ENCODE data around the gene CARNS1.

Gene CARNS1

DNA sequence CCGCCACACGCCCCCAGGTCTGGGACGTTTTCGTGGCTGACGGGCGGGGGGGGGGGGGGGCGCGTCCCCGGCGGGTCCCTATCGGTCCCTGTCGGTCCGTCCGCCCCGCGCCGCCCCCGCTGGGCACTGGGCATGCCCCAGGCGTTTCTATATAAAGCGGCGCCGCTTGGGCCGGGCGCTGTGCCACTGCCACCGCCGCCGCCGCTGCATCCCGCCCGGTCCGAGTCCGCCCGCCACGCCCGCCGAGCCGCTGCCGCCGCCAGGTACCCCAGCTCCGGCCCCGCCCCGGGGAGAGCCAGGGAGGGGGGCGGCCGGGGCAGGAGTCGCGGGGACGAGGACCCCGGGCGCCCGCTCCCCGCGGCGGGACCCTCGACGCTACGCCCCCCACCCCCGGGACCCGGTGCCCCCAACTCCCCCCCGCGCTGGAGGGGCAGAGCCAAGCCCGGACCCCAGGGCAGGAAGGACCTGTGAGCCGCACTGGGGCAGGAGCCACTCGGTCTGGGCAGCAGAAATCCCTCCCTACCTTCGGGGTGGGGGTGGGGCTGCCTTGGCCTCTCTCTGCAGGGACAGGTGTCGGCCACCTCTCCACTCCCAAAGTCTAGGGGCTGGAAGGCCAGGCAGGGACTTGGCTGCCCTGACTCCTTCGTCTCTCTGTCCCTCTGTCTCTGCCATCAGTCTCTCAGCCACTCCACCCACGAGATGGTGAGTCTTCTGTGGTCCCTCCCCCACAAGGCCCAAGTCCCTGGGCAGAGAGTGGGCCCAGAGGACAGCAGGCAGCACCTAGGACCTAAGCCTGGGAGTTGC, at the start of gene CARNS1:
TSS of gene CARNS1 (plus strand) at position 178 of the 804 bp plus-strand sequence. CDS start at position 700, 522 bp downstream.
- H3K9ac ChIP-seq: no peak within 1 kb of the TSS

DNA sequence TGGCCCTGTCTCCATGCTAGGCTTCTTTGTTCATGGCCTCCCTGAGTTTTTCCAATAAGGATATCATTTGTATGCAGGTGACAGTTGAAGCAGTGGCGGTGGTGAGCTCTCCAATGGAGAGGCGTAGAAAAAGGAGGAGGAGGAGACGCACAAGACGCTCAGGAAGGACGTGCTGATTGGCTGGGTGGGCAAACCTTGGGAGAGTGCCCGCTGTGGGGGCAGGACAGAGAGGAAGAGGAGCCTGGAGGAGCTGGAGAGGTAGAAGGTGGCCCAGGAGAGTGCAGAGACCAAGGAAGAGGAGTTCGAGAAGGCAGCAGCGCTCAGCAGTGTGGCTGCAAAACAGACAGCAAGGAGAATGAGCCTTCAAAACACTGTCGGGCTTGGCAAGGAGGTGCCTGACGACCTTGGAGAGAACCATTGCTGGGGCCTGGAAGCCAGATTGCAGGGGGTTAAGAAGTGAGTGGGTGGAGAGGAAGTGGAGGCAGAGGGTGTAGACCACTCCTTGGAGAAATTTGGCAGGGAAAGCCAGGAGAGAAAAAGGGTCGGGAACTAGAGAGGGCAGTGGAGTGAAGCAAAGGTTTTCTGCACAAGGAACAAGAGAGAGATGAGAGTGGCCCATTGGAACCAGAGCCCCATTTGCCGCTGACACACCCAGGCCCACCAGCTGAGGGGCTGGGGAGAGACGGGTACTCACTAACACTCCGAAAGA, 49.6 kb upstream of the CARNS1 start:
- H3K4me1 ChIP-seq: no peaks in the 10 kb centered on the region

More for the DNA sequence above, at the start of gene CARNS1:
- H3K79me2 ChIP-seq: no peaks in the 10 kb centered on the region
- H3K36me3 ChIP-seq (ENCODE audit: control insufficient read depth, insufficient read depth, low read length): no peaks in the 10 kb centered on the region
- TF ChIP-seq, protein P1, sequence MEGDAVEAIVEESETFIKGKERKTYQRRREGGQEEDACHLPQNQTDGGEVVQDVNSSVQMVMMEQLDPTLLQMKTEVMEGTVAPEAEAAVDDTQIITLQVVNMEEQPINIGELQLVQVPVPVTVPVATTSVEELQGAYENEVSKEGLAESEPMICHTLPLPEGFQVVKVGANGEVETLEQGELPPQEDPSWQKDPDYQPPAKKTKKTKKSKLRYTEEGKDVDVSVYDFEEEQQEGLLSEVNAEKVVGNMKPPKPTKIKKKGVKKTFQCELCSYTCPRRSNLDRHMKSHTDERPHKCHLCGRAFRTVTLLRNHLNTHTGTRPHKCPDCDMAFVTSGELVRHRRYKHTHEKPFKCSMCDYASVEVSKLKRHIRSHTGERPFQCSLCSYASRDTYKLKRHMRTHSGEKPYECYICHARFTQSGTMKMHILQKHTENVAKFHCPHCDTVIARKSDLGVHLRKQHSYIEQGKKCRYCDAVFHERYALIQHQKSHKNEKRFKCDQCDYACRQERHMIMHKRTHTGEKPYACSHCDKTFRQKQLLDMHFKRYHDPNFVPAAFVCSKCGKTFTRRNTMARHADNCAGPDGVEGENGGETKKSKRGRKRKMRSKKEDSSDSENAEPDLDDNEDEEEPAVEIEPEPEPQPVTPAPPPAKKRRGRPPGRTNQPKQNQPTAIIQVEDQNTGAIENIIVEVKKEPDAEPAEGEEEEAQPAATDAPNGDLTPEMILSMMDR (IDR thresholded peaks at IDR 0.05): no peak
- peak within 1 kb of the TSS; percentile 56 for H2AFZ ChIP-seq
- peak within 1 kb of the TSS; percentile 3 for H3K4me2 ChIP-seq (ENCODE audit: low read length)
- peaks cover 16% of the 10 kb centered on the region for H3K4me1 ChIP-seq
- no peak within 1 kb of the TSS for H3K4me3 ChIP-seq (ENCODE audit: low read depth, low read length)
- H3K9me3 ChIP-seq (ENCODE audit: control insufficient read depth, low read length): no peaks in the 10 kb centered on the region
- H3K27me3 ChIP-seq (ENCODE audit: control insufficient read depth, insufficient read depth, low read length): no peaks in the 10 kb centered on the region
- no peak within 1 kb of the TSS for H3K27ac ChIP-seq

DNA sequence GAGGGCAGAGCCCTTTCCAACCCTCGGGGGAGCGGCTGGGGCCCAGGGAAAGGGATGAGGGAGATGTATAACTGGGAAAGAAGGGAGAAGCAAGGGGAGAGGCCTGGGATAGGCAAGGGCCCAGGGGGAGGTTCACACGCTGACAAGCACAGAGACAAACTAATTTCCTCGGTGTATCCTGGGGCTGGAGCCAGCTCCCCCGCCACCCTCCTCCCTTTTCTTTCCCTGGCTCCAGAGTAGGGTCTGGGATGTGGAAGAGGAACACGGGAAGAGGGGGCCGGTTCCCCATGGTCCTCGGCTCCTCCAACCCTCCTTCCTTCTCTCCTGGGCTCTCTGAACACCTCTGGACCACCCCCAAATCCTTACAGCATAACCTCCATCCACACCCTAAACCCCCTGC, 48.9 kb upstream of the CARNS1 start:
- Histone ChIP-seq H3K79me2 (no peaks in the 10 kb centered on the region), H3K9me3 (ENCODE audit: control insufficient read depth, low read length) (no peaks in the 10 kb centered on the region), H3K27me3 (ENCODE audit: control insufficient read depth, insufficient read depth, low read length) (no peaks in the 10 kb centered on the region), H3K27ac (no peak overlapping the region), H2AFZ (no peak overlapping the region), H3K9ac (no peak overlapping the region), H3K4me1 (no peaks in the 10 kb centered on the region), H3K4me2 (ENCODE audit: low read length) (no peak overlapping the region), H3K4me3 (ENCODE audit: low read depth, low read length) (no peak overlapping the region), H3K36me3 (ENCODE audit: control insufficient read depth, insufficient read depth, low read length) (no peaks in the 10 kb centered on the region)
- TF ChIP-seq, protein P1 (IDR thresholded peaks at IDR 0.05): no peak

More for the DNA sequence above, 49.6 kb upstream of the CARNS1 start:
- H2AFZ ChIP-seq: no peak overlapping the region
- no peaks in the 10 kb centered on the region for H3K27me3 ChIP-seq (ENCODE audit: control insufficient read depth, insufficient read depth, low read length)
- H3K27ac ChIP-seq: no peak overlapping the region
- no peak overlapping the region for H3K4me3 ChIP-seq (ENCODE audit: low read depth, low read length)
- no peaks in the 10 kb centered on the region for H3K9me3 ChIP-seq (ENCODE audit: control insufficient read depth, low read length)
- H3K36me3 ChIP-seq (ENCODE audit: control insufficient read depth, insufficient read depth, low read length): no peaks in the 10 kb centered on the region
- H3K9ac ChIP-seq: no peak overlapping the region
- H3K4me2 ChIP-seq (ENCODE audit: low read length): no peak overlapping the region
- TF ChIP-seq, protein P1 (IDR thresholded peaks at IDR 0.05): no peak
- H3K79me2 ChIP-seq: no peaks in the 10 kb centered on the region

GRCh38 chr11:67366961-67367760, 48.3 kb upstream of the CARNS1 start:
- H3K9me3 ChIP-seq (ENCODE audit: control insufficient read depth, low read length): no peaks in the 10 kb centered on the region
- H3K9ac ChIP-seq: no peak overlapping the region
- no peaks in the 10 kb centered on the region for H3K36me3 ChIP-seq (ENCODE audit: control insufficient read depth, insufficient read depth, low read length)
- TF ChIP-seq, protein P1 (IDR thresholded peaks at IDR 0.05): no peak
- H3K4me3 ChIP-seq (ENCODE audit: low read depth, low read length): no peak overlapping the region
- H2AFZ ChIP-seq: no peak overlapping the region
- H3K4me1 ChIP-seq: no peaks in the 10 kb centered on the region
- no peak overlapping the region for H3K27ac ChIP-seq
- no peaks in the 10 kb centered on the region for H3K79me2 ChIP-seq
- H3K4me2 ChIP-seq (ENCODE audit: low read length): no peak overlapping the region
- no peaks in the 10 kb centered on the region for H3K27me3 ChIP-seq (ENCODE audit: control insufficient read depth, insufficient read depth, low read length)

Data from parathyroid adenoma (tissue), 2 donors.